GM21717 (cell line): ENCODE results near the gene FUOM.
"Not testable (repeated sequence)": the region's sequence is repeated elsewhere in the genome, so short reads cannot be mapped to it uniquely, and the experiment has no call there.

Source experiments
- ATAC-seq: cut with Tn5 transposase; IDR thresholded peaks from one replicate; pipeline ENCODE4 v1.9.1; 2021; ENCODE audit warnings: mild to moderate bottlenecking, moderate library complexity; ENCODE audit not compliant: unreplicated experiment

The FUOM gene

DNA sequence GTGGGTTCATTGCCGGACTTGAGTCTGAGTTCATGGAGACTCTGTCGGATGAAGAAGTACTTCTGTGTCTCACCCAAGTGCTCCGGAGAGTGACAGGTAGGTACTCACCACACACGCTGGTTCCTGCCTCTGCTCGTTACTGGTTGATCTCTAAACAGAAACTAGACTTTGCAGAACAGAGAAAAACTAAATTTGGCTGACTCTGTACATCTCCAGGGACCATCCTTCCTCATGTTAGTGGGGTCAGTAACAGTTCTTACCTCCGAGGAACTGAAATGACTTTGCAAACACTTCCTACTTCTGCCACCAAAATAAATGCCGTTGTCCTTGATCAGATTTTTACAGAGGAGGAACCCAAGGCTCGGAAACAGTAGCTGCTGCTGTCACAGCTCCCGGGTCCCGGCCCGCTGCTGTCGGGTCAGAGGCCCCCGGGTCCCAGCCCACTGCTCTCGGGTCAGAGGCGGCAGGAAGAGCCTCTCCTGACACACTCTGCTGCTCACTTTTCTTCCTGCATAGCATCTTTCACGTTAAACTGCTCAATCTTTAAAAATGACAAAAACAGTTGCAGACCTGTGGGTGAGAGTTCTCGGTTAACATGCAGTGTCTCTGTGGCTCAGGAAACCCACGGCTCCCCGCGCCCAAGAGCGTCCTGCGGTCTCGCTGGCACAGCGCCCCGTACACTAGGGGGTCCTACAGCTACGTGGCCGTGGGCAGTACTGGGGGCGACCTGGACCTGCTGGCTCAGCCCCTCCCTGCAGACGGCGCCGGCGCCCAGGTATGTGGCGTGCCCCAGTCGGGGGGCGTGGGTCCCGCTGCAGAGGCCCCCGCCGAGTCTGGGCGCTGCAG is 31.4 kb upstream of the FUOM start:
- ATAC-seq, result peak; percentile 83

- no peak for ATAC-seq
Measured at GRCh38 chr10:133388236-133388972, 30.6 kb upstream of the FUOM start.

- ATAC-seq, result not testable (repeated sequence)
Measured at GRCh38 chr10:133386951-133387350, 29.1 kb upstream of the FUOM start.

- no peak for ATAC-seq
Measured at GRCh38 chr10:133385214-133385613, 27.4 kb upstream of the FUOM start.

- ATAC-seq, result no peak
Measured at GRCh38 chr10:133384071-133384470, 26.3 kb upstream of the FUOM start.

DNA sequence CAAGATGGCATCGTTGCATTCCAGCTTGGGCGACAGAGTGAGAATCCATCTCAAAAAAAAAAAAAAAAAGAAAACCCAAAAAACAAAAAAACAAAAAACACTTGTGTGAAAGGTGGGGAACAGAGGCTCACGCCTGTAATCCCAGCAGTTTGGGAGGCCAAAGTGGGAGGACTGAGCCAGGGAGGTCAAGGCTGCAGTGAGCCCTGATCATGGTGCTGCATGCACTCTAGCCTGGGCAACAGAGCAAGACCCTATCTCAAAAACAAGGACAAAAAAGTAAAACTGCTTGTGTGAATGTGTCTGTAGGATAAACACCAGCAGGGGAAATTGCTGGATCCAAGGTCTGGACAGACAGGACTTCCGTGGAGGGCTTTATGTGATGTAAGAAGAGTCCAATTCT is 25.7 kb upstream of the FUOM start:
- no peak for ATAC-seq

- no peak for ATAC-seq
Measured at GRCh38 chr10:133381036-133381435, 23.2 kb upstream of the FUOM start.

DNA sequence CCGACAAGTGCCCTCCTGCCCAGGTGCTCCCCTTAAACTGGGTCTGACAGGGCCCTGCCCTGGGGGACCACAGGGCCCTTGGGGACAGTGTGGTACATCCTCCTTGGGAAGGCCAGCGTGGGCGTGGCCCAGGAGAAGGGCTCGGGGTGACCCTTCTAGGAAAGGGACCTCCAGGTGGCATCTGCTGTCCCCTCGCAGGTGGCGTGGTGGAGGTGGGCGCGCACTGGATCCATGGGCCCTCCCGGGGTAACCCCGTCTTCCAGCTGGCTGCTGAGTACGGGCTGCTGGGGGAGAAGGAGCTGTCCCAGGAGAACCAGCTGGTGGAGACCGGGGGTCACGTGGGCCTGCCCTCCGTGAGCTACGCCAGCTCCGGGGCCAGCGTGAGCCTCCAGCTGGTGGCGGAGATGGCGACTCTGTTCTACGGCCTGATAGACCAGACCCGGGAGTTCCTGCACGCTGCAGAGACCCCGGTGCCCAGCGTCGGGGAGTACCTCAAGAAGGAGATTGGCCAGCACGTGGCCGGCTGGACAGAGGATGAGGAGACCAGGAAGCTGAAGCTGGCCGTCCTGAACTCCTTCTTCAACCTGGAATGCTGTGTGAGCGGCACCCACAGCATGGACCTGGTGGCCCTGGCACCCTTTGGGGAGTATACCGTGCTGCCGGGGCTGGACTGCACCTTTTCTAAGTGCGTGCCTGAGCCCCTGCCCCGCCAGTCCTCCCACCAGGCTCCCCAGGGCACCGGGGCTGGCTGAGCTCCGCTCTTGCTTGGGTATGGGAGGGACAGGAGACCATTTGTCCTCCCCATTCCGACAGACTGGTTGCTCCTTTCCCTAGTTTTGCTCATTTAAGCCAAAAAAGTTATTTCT is 22.2 kb upstream of the FUOM start:
- ATAC-seq, result peak; percentile 4

DNA sequence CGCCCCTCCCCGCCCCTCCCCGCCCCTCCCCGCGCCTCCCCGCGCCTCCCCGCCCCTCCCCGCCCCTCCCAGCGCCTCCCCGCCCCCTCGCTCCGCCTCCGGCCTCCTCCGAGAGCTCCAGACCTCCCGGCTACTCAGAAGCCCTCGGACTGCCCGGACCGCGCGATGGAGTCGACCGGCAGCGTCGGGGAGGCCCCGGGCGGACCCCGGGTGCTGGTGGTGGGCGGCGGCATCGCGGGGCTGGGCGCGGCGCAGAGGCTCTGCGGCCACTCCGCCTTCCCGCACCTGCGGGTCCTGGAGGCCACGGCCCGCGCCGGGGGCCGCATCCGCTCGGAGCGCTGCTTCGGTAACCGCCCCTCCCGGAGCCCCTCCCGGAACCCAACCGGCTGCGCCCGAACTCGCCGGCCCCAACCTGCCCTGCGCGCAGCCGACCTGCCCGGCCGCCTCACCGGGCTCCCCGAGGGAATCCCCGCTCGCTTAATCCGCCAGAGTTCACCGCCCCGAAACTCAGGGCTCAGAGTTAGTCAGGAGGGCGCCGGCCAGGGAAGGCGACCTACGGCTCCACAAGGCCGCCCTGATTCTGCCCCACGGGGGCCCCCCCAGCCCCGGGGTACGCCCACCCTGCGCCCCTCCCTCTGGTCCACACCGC is 21.5 kb upstream of the FUOM start, which contains the start of gene PAOX:
Gene PAOX (plus strand): TSS at position 111 of the 649 bp plus-strand sequence. CDS start 55 bp downstream, at position 166.
- ATAC-seq, result peak; percentile 57

DNA sequence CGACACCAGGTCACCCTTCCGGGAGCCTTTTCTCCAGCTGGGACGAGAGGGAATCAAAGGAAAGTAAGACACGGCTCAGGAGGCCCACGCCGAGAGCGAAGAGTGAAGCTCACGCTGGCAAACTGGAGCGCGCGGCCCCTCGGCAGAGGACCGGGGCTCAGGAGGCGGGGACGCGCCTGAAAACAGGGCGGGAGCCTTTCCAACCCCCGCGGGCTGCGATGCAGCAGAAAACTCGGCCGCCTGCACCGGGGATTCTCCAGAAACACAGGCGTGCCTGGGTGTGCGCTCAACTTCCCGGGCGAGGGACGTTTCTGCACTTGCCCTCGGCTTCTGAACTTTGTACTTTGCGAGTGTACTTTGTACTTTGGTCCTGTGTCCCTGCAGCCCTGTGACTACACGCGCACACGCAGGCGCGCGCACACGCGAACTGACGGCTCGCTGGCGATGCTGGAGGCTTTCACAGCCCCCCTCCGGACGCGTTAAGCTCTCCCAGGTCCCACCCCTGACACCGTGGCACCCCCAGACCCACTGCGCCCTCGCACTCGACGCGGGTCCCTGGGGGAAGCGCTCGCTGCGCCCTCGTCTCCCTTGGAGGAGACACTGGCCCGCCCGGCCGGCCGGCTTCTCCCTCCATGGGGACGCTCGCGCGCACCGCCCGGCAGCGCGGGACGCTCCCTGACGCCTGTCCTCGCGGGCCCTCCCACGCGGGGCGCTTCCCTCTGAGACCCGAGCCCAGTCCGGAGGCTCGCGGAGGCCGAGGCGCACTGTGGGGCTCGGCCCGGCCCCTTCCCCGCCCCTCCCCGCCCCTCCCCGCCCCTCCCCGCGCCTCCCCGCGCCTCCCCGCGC is 20.7 kb upstream of the FUOM start:
- peak; percentile 35 for ATAC-seq

DNA sequence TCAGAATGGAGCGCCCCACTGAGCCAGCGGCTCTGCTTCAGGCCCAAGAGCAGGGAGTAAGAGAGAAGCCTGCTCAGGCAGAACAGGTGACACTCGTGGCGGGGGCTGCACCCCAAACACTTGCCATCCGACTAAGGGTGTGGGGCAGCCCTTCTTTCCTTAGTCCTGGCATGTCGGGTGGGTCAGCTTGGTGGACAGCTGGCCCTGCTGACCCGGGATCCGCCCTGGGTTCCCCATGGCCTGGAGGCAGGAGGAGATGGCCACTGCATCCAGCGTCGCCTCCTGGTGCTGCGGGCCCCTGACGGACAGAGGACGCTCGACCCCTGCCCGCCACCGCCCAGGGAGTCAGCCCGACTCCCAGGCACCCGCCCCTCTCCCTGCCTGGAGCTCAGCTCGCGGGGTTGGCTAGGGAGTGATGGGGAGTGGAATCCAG is 20.0 kb upstream of the FUOM start:
- ATAC-seq, result no peak

GRCh38 chr10:133377025-133377817 is 19.4 kb upstream of the FUOM start:
- no peak for ATAC-seq

- not testable (repeated sequence) for ATAC-seq
Measured at GRCh38 chr10:133376183-133376582, 18.4 kb upstream of the FUOM start.

GRCh38 chr10:133375357-133376115 is 17.7 kb upstream of the FUOM start:
- no peak for ATAC-seq

DNA sequence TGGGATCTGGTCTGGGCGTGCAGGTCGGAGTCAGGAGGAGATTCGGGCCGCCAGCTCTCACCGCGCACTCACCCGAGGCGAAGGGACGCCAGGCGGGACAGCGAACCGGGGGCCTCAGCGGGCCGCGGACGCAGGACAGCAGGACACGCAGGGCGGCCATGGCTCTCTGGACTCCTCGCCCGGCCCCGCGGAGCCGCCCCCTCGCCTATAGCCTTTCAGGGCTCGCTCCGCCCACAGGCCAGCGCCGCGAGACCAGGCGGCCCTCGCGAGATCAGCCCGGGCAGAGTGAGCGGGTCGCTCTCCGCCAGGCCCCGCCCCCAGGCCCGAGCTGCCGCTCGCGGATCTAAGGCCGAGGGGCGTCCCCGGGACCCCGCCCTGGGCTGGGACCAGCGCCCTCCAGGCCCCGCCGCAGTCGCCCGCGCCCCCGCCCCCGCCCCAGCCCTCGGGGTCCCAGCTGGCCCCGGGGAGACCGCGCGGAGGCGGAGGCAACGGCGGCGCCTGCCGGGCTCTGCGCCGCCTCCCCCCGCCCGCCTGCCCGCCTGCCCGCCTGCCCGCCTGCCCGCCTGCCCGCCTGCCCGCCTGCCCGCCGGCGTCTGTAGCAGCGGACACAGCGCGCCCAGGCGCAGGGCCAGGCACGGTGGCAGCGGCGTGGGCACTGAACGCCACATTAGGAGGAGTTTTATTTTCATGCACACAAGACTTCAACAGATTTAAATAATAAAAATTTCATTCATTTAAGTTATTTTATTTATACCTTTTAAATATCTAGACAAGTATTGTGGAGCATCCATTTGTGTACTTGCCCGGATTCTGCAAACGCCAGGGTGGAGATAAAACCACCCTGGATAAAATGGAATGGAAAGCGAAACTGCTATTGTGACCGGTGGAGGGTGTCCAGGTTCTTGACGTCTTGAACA is 15.6 kb upstream of the FUOM start, which contains the start of gene ECHS1:
Gene ECHS1 (minus strand): TSS at position 181 of the 917 bp plus-strand sequence. CDS start 21 bp downstream, at position 160.
- peak; percentile 89 for ATAC-seq

DNA sequence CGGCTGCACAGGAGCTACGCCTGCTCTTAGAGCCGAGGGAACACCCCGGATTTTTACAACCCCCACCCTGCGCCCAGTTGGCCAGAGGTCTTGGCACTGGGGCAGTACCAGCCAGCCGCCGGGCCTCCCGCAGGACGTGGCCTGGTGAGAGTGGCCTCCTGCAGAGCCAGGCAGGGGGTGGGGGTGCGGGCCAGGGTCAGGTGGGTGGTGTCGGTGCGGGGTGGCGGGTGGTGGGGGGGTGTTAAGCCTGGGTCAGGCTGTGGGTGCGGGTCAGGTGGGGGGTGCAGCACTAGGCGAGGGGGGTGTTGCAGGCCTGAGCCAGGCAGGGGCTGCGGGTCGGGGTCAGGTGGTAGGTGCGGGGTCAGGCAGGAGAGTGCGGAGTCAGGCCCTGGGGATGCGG is 14.7 kb upstream of the FUOM start:
- ATAC-seq, result no peak
